Neural progenitor cell (in vitro differentiated cells): ENCODE measurements around the gene GLIPR1L2.

Experiments
- EZH2 ChIP-seq: fragments of 200-600 bp; sonication (generic); IDR thresholded peaks from 2 replicates; pipeline ENCODE4 v1.6.1; 2017; ENCODE audit warnings: antibody characterized with exemption, mild to moderate bottlenecking, moderate library complexity
- TF ChIP-seq, protein P1 (sequence below): fragments of 200-600 bp; sonication (generic); IDR thresholded peaks from 2 replicates; pipeline ENCODE4 v1.5.1; 2017; ENCODE audit warnings: antibody characterized with exemption, mild to moderate bottlenecking

DNA sequence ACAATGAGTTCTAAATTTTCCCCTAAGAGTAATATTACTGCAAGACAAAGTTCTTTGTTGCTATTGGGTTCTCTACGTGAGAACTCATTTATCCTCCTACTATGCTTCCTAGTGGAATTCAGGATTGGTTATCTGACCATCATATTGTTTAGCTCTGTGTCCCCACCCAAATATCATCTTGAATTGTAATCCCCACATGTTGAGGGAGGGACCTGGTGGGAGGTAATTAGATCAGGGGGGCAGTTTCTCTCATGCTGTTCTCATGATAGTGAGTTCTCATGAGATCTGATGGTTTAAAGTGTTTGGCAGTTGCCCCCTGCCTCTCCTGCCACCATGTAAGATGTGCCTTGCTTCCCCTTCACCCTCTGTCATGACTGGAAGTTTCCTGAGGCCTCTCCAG lies 36.6 kb downstream of the GLIPR1L2 start:
- TF ChIP-seq, protein P1, sequence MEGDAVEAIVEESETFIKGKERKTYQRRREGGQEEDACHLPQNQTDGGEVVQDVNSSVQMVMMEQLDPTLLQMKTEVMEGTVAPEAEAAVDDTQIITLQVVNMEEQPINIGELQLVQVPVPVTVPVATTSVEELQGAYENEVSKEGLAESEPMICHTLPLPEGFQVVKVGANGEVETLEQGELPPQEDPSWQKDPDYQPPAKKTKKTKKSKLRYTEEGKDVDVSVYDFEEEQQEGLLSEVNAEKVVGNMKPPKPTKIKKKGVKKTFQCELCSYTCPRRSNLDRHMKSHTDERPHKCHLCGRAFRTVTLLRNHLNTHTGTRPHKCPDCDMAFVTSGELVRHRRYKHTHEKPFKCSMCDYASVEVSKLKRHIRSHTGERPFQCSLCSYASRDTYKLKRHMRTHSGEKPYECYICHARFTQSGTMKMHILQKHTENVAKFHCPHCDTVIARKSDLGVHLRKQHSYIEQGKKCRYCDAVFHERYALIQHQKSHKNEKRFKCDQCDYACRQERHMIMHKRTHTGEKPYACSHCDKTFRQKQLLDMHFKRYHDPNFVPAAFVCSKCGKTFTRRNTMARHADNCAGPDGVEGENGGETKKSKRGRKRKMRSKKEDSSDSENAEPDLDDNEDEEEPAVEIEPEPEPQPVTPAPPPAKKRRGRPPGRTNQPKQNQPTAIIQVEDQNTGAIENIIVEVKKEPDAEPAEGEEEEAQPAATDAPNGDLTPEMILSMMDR = no peak
- no peak for TF ChIP-seq EZH2
